Measurements from ENCODE around the gene DNAJA4. TPM values are rescaled to one million over a fixed set of nuclear protein-coding genes. Genes with fewer than 3 reads are reported as not detected.

DNAJA4 gene
- total and polyA plus RNA-seq, 2 of the 13 experiments (the other 11 are each of a cell fraction or from before 2014, with no cell fraction given) = not detected

DNA sequence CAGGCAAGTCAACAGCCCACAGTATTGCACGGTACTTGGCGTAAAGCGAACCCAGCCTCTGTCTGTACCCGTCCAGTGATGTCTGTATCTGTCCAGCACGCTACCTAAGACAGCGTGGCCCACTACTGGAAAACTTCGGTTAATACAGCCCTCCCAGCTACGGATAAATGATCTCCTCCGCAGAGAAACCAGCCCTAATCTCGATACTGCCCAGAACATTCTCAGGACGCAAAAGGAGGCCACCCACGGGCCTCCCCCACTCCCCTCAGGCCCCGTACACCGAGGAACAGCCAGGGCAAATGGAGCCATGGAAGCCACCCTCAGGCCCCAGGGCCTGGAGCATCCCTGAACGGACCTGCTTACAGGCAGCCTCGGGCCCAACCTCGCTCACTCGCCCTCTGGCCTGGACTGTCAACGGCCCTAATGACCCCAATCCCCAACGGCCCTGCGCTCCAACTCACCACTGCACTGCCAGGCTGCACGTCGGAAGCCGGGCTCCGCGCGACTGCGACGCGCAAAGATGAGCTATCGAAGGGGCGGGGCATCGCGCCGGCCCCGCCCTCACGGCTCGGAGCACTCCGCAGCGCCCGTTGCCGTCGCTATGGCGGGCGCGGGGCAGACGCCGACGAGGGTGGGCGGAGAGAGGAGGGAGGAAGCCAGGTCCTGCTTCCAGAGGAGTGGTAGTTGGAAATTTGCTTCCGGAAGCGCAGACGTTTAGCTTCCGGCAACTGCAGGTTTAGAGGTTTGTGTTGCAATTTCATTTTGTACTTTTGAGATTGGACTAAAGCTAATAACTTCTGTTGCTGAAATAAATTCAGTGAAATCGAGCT lies 35.0 kb downstream of the DNAJA4 start, which contains the start of gene SKIC8 (continued):
- TF ChIP-seq STAT5B (CRISPR knock-in tag; IDR thresholded peaks at IDR 0.05) (no peak), CBX2 (IDR thresholded peaks at IDR 0.05; ENCODE audit: low read depth, low read length) (no peak), CBX2 (CRISPR knock-in tag; IDR thresholded peaks at IDR 0.05; ENCODE audit: low read depth) (no peak), ZNF605 (CRISPR knock-in tag; IDR thresholded peaks at IDR 0.05) (no peak; the same call in 1 of the 2 replicates), ZNF703 (CRISPR knock-in tag; IDR thresholded peaks at IDR 0.05; ENCODE audit: borderline replicate concordance) (no peak), EED (CRISPR knock-in tag; IDR thresholded peaks at IDR 0.05) (no peak), SMARCC2 (IDR thresholded peaks at IDR 0.05) (no peak), ZFP36L1 (CRISPR knock-in tag; IDR thresholded peaks at IDR 0.05) (peak; percentile 6; the same call in 1 of the 2 replicates), MAFG (CRISPR knock-in tag; IDR thresholded peaks at IDR 0.05) (no peak), ZNF430 (CRISPR knock-in tag; IDR thresholded peaks at IDR 0.05) (peak; percentile 70; the same call in 1 of the 2 replicates), SMAD9 (CRISPR knock-in tag; IDR thresholded peaks at IDR 0.05) (no peak), PTBP1 (IDR thresholded peaks at IDR 0.05; ENCODE audit: low read depth, low read length, poor library complexity, severe bottlenecking) (no peak), MIER3 (CRISPR knock-in tag; IDR thresholded peaks at IDR 0.05; ENCODE audit: borderline replicate concordance) (peak; percentile 40; the same call in 1 of the 2 replicates), ZSCAN31 (CRISPR knock-in tag; IDR thresholded peaks at IDR 0.05; ENCODE audit: low read depth) (peak; percentile 52; the same call in 1 of the 2 replicates), ZNF496 (CRISPR knock-in tag; IDR thresholded peaks at IDR 0.05; ENCODE audit: insufficient replicate concordance) (no peak), ZFP36L2 (CRISPR knock-in tag; IDR thresholded peaks at IDR 0.05) (no peak), MEIS2 (CRISPR knock-in tag; IDR thresholded peaks at IDR 0.05) (no peak), ZNF543 (CRISPR knock-in tag; IDR thresholded peaks at IDR 0.05) (no peak), ZSCAN29 (CRISPR knock-in tag; conservative IDR thresholded peaks at IDR 0.05) (0 out of 2 replicates have a peak, but pooled peaks have one; percentile 30), ETS1 (CRISPR knock-in tag; IDR thresholded peaks at IDR 0.05) (no peak), KDM3A (CRISPR knock-in tag; IDR thresholded peaks at IDR 0.05; ENCODE audit: low read depth) (peak; percentile 61; the same call in 1 of the 2 replicates), ZNF230 (CRISPR knock-in tag; IDR thresholded peaks at IDR 0.05) (peak; percentile 60; the same call in 1 of the 2 replicates), ZNF839 (CRISPR knock-in tag; IDR thresholded peaks at IDR 0.05; ENCODE audit: borderline replicate concordance) (peak; percentile 87; the same call in 1 of the 2 replicates)
- TF ChIP-seq, protein P1, sequence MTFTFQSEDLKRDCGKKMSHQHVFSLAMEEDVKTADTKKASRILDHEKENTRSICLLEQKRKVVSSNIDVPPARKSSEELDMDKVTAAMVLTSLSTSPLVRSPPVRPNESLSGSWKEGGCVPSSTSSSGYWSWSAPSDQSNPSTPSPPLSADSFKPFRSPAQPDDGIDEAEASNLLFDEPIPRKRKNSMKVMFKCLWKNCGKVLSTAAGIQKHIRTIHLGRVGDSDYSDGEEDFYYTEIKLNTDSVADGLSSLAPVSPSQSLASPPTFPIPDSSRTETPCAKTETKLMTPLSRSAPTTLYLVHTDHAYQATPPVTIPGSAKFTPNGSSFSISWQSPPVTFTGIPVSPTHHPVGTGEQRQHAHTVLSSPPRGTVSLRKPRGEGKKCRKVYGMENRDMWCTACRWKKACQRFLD (CRISPR knock-in tag; IDR thresholded peaks at IDR 0.05; ENCODE audit: borderline replicate concordance) = no peak
- TF ChIP-seq, protein P2, sequence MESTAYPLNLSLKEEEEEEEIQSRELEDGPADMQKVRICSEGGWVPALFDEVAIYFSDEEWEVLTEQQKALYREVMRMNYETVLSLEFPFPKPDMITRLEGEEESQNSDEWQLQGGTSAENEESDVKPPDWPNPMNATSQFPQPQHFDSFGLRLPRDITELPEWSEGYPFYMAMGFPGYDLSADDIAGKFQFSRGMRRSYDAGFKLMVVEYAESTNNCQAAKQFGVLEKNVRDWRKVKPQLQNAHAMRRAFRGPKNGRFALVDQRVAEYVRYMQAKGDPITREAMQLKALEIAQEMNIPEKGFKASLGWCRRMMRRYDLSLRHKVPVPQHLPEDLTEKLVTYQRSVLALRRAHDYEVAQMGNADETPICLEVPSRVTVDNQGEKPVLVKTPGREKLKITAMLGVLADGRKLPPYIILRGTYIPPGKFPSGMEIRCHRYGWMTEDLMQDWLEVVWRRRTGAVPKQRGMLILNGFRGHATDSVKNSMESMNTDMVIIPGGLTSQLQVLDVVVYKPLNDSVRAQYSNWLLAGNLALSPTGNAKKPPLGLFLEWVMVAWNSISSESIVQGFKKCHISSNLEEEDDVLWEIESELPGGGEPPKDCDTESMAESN (CRISPR knock-in tag; conservative IDR thresholded peaks at IDR 0.05) = peak; percentile 80; the same call in 1 of the 2 replicates
- TF ChIP-seq, protein P3, sequence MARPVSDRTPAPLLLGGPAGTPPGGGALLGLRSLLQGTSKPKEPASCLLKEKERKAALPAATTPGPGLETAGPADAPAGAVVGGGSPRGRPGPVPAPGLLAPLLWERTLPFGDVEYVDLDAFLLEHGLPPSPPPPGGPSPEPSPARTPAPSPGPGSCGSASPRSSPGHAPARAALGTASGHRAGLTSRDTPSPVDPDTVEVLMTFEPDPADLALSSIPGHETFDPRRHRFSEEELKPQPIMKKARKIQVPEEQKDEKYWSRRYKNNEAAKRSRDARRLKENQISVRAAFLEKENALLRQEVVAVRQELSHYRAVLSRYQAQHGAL (CRISPR knock-in tag; IDR thresholded peaks at IDR 0.05; ENCODE audit: not compliant biosample characterization) = no peak

Measured in HepG2 (cell line).